Measurements from ENCODE around the gene HMCN2.

DNA sequence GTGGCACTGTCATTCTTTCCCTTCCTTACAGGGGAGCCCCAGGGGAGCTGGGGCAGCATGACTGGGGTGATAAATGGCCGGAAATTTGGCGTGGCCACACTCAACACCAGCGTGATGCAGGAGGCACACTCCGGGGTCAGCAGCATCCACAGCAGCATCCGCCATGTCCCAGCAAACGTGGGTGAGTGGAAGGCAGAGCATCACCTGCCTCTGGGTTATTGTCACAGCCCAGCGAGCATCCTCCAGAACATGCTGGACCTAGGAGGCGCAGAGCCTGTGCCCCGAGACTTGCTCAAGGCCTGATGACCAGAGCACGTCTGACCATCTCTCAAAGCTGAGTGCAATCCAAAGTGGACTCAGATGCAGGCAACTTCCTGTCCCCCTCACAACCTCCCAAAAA, 157.0 kb downstream of the HMCN2 start:
- TF ChIP-seq EZH2 (IDR thresholded peaks at IDR 0.05) (no peak), POLR2AphosphoS5 (IDR thresholded peaks at IDR 0.05; ENCODE audit: borderline replicate concordance, low read depth, low read length) (no peak), FOXP2 (optimal IDR thresholded peaks at IDR 0.05; ENCODE audit: control extremely low read depth, extremely low read length, insufficient read depth) (no peak)
